Measurements from ENCODE around the gene CDC6.
A peak's percentile ranks its signal among the peaks of the same experiment; 100 is the strongest.
"Not testable (repeated sequence)": the region's sequence is repeated elsewhere in the genome, so short reads cannot be mapped to it uniquely, and the experiment has no call there.

The CDC6 gene

DNA sequence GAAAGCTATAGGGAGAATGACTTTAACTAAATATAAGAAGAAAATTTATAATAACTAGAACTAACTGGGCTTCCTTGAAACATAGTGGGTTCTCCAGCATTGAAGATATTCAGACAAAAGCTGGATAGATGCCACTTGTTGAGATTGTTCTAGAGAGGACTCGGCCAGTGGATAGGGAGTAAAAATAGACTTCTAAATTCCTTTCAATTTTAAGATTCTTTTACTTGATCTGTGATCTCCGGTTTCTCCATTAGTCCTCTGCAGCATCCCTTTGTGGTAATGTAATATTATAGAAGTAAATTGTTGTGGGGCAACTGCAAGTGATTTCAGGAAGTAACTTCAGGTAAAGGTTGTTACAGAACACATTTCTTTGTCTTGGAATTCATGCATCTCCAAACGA is 11.0 kb downstream of the CDC6 start:
- FAIRE-seq (no peak), DNase-seq (ENCODE audit: insufficient read length, low spot score) (no peak)
- TF ChIP-seq, protein P1, sequence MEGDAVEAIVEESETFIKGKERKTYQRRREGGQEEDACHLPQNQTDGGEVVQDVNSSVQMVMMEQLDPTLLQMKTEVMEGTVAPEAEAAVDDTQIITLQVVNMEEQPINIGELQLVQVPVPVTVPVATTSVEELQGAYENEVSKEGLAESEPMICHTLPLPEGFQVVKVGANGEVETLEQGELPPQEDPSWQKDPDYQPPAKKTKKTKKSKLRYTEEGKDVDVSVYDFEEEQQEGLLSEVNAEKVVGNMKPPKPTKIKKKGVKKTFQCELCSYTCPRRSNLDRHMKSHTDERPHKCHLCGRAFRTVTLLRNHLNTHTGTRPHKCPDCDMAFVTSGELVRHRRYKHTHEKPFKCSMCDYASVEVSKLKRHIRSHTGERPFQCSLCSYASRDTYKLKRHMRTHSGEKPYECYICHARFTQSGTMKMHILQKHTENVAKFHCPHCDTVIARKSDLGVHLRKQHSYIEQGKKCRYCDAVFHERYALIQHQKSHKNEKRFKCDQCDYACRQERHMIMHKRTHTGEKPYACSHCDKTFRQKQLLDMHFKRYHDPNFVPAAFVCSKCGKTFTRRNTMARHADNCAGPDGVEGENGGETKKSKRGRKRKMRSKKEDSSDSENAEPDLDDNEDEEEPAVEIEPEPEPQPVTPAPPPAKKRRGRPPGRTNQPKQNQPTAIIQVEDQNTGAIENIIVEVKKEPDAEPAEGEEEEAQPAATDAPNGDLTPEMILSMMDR (IDR thresholded peaks at IDR 0.05; ENCODE audit: insufficient read depth, missing control alignments): no peak

DNA sequence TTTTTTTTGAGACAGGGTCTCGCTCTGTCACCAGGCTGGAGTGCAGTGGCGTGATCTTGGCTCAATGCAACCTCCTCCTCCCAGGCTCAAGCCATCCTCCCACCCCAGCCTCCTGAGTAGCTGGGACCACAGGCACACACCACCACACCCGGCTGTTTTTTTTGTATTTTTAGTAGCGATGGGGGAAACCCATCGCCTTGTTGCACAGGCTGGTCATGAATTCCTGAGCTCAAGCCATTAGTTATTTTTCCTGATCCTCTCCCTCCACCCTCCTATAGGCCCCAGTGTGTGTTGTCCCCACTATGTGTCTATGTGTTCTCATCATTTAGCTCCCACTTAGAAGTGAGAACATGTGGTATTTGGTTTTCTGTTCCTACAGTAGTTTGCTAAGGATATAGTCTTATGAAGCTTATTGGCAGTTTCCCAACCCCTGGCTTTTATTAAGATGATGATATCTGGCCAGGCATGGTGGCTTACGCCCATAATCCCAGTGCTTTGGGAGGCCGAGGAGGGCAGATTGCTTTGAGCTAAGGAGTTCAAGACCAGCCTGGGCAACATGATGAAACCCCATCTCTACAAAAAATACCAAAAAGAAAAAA is 11.6 kb downstream of the CDC6 start:
- not testable (repeated sequence) for FAIRE-seq; DNase-seq (ENCODE audit: insufficient read length, low spot score)

DNA sequence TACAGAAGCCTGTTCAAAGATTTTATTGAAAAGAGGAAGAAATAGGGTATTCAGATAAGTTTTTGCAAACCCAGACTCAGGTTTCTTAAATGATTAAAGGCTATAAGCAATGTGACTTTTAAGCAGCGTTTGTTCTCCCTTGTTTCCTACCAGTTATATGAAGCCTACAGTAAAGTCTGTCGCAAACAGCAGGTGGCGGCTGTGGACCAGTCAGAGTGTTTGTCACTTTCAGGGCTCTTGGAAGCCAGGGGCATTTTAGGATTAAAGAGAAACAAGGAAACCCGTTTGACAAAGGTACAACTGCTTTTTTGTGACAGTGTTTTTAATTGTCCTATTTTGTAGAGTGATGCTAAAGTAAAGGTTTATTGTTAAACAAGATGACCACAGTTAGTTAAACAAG is 13.6 kb downstream of the CDC6 start:
- DNase-seq (ENCODE audit: insufficient read length, low spot score) (no peak), FAIRE-seq (no peak)
- TF ChIP-seq, protein P1 (IDR thresholded peaks at IDR 0.05; ENCODE audit: insufficient read depth, missing control alignments): peak; percentile 23

DNA sequence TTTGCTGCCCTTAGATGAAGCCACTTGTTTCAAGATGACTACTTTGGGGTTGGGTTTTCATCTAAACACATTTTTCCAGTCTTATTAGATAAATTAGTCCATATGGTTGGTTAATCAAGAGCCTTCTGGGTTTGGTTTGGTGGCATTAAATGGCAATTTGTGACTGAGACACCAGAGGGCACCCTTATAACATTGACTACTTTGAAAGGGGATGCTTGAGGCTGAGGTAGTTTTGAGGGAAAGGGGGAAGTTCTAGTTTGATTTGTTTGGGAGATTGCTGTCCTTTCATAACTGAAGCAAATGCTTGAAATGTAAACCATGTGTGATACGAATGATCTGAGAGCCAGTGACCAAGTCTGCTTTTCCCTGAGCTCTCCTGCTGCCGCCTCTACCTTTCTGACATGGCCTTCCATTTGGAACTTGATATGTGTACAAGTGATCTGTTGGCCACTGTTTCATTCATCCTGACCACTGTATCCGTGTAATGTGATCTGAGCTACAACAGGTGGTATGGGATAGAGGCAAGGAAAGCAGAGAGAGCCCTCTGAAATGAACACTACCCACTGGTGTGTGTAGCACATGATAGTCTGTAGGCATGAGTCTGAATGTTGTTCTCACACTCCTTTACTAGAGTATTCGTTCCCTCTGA is 15.5 kb downstream of the CDC6 start:
- TF ChIP-seq, protein P1 (IDR thresholded peaks at IDR 0.05; ENCODE audit: insufficient read depth, missing control alignments): peak; percentile 93
- DNase-seq (ENCODE audit: insufficient read length, low spot score): no peak
- no peak for FAIRE-seq

DNA sequence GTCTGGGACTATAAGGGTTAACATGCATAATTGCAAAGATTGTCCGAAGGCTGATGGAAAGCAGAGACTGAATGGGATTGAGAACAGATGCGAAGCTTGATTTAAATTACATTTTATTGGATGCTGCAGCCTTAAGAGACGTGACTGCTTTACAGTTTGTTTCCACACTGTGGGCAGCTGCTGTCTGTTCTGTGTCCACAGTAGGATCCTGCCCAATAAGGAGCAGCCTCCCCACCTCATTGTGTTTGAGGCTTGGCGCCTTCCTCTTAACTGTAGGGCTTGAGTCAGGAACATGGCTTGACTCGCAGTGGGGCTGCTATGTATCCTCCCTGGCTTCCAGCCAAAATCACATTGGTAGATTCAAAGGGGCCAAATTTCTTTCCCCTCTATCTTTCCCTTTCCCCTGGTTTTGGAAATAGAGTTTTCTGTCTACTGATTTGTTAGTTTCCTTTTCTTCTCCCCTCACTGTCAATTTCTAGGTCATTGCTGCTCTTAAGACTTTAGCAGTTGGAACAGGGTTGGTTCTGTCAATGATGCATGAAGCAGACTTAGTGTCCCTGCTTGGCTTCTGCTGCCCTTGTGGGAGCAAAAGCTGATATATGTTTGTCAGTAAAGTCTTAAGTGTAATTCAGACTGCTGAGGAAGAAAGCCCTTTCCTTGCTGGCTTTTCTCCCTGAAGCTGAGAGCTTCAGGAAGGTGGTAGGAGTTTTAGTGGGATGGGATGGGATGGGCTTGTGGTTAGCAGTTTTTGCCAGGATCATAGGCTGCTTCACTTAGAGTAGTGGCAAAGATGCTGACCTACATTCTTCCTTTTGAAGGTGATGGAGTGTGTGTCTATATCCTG is 16.3 kb downstream of the CDC6 start:
- TF ChIP-seq, protein P1 (IDR thresholded peaks at IDR 0.05; ENCODE audit: insufficient read depth, missing control alignments): no peak
- DNase-seq (ENCODE audit: insufficient read length, low spot score): no peak
- FAIRE-seq: no peak

DNA sequence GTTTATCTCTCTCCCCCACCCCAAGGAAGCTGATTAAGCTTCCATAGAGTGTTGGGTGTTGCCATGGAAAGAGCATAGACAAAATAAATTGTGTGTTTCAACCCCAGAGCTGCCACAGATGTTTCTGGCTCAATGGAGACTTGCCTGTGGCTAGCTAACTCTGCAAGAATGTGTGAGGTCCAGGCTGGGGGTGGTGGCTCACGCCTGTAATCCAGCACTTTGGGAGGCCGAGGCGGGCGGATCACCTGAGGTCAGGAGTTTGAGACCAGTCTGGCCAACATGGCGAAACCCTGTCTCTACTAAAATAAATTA is 16.8 kb downstream of the CDC6 start:
- DNase-seq (ENCODE audit: insufficient read length, low spot score); FAIRE-seq: not testable (repeated sequence)

DNA sequence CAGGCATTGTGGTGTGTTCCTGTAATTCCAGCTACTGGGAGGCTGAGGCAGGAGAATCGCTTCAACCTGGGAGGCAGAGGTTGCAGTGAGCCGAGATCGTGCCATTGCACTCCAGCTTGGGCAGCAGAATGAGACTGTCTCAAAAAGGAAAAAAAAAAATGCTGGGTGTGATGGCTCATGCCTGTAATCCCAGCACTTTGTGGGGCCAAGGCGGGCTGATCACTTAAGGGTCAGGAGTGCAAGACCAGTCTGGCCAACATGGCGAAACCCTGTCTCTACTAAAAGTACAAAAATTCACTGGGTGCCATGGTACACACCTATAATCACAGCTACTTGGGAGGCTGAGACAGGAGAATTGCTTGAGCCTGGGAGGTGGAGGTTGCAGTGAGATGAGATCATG is 17.2 kb downstream of the CDC6 start:
- not testable (repeated sequence) for FAIRE-seq; DNase-seq (ENCODE audit: insufficient read length, low spot score)

DNA sequence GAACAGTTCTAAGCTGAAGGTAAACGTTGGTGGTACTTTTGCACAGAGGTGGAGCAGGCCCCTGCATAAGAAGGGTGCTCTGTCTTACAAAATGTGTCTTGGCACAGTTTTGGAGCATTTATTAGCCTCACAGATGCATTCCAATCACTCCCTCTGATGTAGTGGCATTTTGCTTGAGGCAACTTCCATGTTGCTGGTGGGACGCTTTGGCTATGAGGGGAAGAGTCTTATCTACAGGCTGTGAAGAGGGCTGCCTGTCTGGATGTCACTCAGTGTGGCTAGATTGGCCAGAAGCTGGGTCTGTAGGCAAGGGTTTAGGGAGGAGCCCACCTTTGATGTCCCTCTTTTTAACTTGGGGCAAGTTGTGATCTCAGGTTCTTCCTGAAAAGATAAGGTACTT is 18.7 kb downstream of the CDC6 start:
- TF ChIP-seq, protein P1 (IDR thresholded peaks at IDR 0.05; ENCODE audit: insufficient read depth, missing control alignments): no peak
- no peak for DNase-seq (ENCODE audit: insufficient read length, low spot score)
- FAIRE-seq: no peak

All from D721Med (cell line).